ENCODE data around the gene ABCC6.
"Not testable (repeated sequence)": the region's sequence is repeated elsewhere in the genome, so short reads cannot be mapped to it uniquely, and the experiment has no call there.

ABCC6 gene

DNA sequence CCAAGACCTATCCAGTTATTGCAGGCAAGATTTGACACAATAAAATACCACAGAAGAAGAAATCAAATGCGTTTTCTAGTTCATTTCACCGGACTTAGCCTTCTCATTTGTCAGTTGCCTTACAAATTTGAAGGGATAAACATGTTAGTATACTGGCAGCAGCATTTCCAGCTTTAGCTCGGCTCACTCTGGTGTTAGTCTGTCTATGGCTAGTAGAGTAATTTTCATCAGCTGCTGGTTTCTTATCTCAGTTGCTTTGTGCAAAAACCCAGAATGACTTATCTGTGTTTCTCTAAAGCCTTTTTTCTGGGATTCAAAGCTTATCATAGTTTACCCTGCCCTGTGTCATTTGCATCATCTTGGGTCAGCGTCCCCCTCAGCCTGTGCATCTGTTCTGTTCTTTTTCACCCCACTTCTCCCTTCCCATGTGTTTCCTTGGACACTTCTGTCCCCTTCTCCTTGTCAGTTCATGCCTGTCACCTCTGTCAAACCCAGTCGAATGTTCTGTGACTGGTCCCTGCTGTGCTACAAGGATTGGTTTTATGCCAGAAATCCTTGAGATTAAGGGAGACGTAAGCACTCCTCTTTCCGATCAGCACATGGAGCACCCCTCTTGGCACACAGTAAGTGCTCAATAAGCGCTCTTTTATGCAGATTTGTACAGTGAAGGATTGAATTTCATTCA lies 23.4 kb upstream of the ABCC6 start:
- not testable (repeated sequence) for H3K27me3 Mint-ChIP-seq, DNase-seq, ATAC-seq, H3K9me3 Mint-ChIP-seq, H3K4me3 Mint-ChIP-seq, H3K27ac Mint-ChIP-seq, H3K4me1 Mint-ChIP-seq

GRCh38 chr16:16243886-16244285 lies 20.6 kb upstream of the ABCC6 start:
- not testable (repeated sequence) for H3K4me1 Mint-ChIP-seq, H3K4me3 Mint-ChIP-seq, H3K27me3 Mint-ChIP-seq, DNase-seq, H3K9me3 Mint-ChIP-seq, ATAC-seq, H3K27ac Mint-ChIP-seq

DNA sequence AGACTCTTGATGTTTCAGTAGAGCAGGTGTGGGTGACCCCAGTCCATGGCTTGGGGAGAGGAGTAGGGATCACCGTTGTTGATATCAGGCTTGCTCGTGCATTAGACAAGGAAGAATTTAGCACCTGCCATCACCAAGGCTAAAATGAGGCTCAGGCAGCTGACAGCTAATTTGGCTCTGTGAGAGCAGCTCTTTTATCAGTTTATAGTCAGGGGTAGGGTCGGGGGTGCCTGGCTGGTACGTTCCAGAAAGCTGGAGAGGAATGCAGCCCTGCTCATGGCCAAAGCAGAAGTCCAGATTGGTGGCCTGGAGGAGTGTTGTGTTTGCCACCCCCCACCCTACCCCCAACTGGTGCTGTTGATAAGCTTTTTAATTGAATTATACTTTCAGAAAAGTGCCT lies 17.4 kb upstream of the ABCC6 start:
- ATAC-seq, H3K27me3 Mint-ChIP-seq, DNase-seq, H3K9me3 Mint-ChIP-seq, H3K4me1 Mint-ChIP-seq, H3K4me3 Mint-ChIP-seq: not testable (repeated sequence)
- peak overlapping the region in 1 of 2 donors; percentile 69 for H3K27ac Mint-ChIP-seq

DNA sequence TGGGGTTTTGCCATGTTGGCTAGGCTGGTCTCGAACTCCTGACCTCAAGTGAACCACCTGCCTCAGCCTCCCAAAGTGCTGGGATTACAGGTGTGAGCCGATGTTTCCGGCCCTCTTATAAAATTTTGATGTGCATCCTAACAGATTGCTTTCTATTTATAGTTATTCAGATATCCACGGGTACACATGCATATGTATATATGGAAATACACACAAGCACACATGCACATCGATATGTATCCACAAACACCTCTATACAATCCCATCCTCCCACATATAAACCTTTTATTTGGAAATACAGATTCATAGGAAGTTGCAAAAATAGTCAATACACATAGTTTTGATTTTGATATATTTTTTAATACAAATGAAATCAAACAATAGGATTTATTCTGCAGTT lies 14.4 kb upstream of the ABCC6 start:
- not testable (repeated sequence) for DNase-seq, H3K4me3 Mint-ChIP-seq, H3K27ac Mint-ChIP-seq, H3K27me3 Mint-ChIP-seq, H3K9me3 Mint-ChIP-seq, ATAC-seq
- H3K4me1 Mint-ChIP-seq: peaks cover 10% of the 10 kb centered on the region

GRCh38 chr16:16237071-16237470 lies 13.8 kb upstream of the ABCC6 start:
- H3K27ac Mint-ChIP-seq, ATAC-seq, H3K4me3 Mint-ChIP-seq, H3K9me3 Mint-ChIP-seq, H3K27me3 Mint-ChIP-seq, DNase-seq: not testable (repeated sequence)
- peaks cover 10% of the 10 kb centered on the region for H3K4me1 Mint-ChIP-seq

DNA sequence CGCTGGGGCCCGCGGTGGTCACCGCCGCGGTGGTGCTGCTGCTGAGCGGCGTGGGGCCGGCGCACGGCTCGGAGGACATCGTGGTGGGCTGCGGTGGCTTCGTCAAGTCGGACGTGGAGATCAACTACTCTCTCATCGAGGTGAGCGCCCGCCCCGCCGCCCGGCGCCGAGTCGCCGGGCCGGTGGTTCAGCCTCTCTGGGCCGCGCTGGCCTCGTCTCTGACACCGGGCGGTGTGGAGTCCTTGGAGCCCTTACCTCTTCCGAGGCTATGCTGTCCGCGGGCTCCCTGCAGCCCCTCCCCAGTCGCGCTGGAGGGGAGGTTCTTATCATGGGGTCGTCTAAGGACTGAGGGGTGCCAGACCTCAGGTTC lies 9.4 kb upstream of the ABCC6 start:
- not testable (repeated sequence) for H3K9me3 Mint-ChIP-seq, H3K27ac Mint-ChIP-seq, H3K27me3 Mint-ChIP-seq, DNase-seq, H3K4me3 Mint-ChIP-seq
- peaks cover 10% of the 10 kb centered on the region for H3K4me1 Mint-ChIP-seq
- ATAC-seq: peak; percentile 61

GRCh38 chr16:16223662-16224241 lies 458 bp upstream of the ABCC6 start:
- not testable (repeated sequence) for H3K9me3 Mint-ChIP-seq

DNA sequence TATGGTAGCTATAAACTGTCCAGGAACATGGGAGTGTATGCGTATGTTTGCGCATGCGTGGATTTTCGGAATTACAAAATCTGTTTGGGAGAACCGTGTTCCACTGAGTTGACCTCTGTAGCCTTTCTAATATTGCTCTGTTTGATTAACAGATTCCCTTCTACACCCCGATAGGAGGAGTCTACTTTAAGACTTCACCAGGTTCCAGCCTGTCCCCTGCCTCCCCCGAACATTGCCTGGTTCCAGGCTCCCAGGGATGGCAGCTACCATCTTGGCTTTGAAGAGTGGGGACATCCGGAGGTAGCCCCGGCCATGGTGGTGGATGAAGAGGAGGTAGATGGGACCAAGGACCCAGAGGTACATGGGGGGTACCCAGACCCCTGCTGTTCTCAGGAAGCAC lies 1.9 kb downstream of the ABCC6 start:
- H3K4me1 Mint-ChIP-seq, H3K27ac Mint-ChIP-seq, H3K9me3 Mint-ChIP-seq, ATAC-seq, H3K4me3 Mint-ChIP-seq, DNase-seq, H3K27me3 Mint-ChIP-seq: not testable (repeated sequence)

More at GRCh38 chr16:16223662-16224241, 458 bp upstream of the ABCC6 start:
- H3K4me1 Mint-ChIP-seq, H3K27ac Mint-ChIP-seq, H3K27me3 Mint-ChIP-seq, DNase-seq: not testable (repeated sequence)
- peak; percentile 58 for ATAC-seq
- H3K4me3 Mint-ChIP-seq: peak overlapping the region; percentile 29 to 42

DNA sequence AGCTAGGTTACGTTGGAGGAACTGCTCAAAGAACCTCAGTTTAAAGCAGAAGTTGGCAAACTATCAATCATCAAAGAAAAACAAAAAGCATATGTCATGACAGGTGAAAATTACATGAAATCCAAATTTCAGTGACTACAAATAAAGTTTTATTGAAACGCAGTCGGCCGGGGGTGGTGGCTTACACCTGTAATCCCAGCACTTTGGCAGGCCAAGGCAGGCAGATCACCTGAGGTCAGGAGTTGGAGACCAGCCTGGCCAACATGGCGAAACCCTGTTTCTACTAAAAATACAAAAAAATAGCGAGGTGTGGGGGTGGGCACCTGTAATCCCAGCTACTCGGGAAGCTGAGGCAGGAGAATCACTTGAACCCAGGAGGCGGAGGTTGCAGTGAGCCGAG lies 2.8 kb downstream of the ABCC6 start:
- H3K27ac Mint-ChIP-seq, ATAC-seq, H3K9me3 Mint-ChIP-seq, DNase-seq, H3K4me1 Mint-ChIP-seq, H3K4me3 Mint-ChIP-seq, H3K27me3 Mint-ChIP-seq: not testable (repeated sequence)

GRCh38 chr16:16218787-16219186 lies 4.5 kb downstream of the ABCC6 start:
- H3K4me1 Mint-ChIP-seq, H3K27me3 Mint-ChIP-seq, H3K27ac Mint-ChIP-seq, H3K9me3 Mint-ChIP-seq, DNase-seq, ATAC-seq, H3K4me3 Mint-ChIP-seq: not testable (repeated sequence)

GRCh38 chr16:16218349-16218748 lies 4.9 kb downstream of the ABCC6 start:
- H3K4me3 Mint-ChIP-seq, H3K9me3 Mint-ChIP-seq, H3K27me3 Mint-ChIP-seq, H3K27ac Mint-ChIP-seq, DNase-seq, ATAC-seq, H3K4me1 Mint-ChIP-seq: not testable (repeated sequence)

- H3K4me3 Mint-ChIP-seq, ATAC-seq, H3K4me1 Mint-ChIP-seq, DNase-seq, H3K27ac Mint-ChIP-seq, H3K27me3 Mint-ChIP-seq, H3K9me3 Mint-ChIP-seq: not testable (repeated sequence)
Observed at GRCh38 chr16:16213863-16214293, 9.4 kb downstream of the ABCC6 start.

DNA sequence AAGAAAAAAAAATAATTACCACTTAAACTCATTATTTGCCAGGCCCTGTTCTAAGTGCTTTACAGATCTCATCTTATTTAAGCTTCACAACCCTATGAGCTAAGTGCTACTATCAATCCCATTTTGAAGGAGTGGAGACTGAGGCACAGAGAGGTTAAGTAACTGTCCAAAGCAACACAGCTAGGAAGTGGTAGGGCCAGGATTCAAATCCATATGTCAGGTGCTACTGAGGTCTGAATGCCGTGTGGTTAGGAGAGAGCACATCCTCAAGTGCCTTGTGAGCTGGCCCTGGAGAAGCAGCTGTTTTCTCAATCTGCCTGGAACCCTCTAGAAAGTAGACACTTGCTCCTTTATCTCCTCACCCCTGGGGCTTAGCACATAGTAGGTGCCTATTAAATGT lies 11.9 kb downstream of the ABCC6 start:
- not testable (repeated sequence) for H3K4me3 Mint-ChIP-seq, DNase-seq, H3K9me3 Mint-ChIP-seq, H3K27ac Mint-ChIP-seq, ATAC-seq, H3K4me1 Mint-ChIP-seq, H3K27me3 Mint-ChIP-seq

GRCh38 chr16:16208461-16208860 lies 14.8 kb downstream of the ABCC6 start:
- H3K4me3 Mint-ChIP-seq, H3K27ac Mint-ChIP-seq, DNase-seq, H3K9me3 Mint-ChIP-seq, H3K4me1 Mint-ChIP-seq, ATAC-seq, H3K27me3 Mint-ChIP-seq: not testable (repeated sequence)

DNA sequence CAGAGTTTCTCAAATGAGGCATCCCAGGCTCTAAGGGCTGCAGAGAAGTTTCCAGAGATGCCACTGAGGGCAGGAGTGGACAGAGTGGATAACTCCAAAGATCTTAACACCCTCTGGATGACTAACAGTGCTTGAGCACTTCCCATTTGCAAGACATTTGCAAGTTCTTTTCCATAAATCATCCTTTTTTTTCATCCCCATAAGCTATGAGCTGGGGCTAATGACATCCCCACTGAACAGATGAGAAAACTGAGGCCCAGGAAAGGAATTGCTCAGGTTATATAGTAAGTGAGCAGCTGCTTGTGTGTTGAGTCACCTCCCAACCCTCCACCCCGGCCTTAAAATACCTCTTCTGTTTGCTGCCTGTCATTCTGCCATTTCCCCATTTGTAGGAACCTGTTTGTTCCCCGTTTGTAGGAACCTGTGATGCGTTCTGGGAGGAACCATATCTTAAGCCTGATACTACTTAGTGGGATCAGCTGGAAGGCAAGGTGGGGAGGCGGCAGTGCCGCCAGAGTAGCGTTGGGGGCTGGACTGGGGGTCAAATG lies 15.4 kb downstream of the ABCC6 start:
- H3K4me1 Mint-ChIP-seq, DNase-seq, H3K27me3 Mint-ChIP-seq, H3K9me3 Mint-ChIP-seq, H3K4me3 Mint-ChIP-seq, ATAC-seq: not testable (repeated sequence)
- peak overlapping the region in 1 of 2 donors; percentile 80 for H3K27ac Mint-ChIP-seq

DNA sequence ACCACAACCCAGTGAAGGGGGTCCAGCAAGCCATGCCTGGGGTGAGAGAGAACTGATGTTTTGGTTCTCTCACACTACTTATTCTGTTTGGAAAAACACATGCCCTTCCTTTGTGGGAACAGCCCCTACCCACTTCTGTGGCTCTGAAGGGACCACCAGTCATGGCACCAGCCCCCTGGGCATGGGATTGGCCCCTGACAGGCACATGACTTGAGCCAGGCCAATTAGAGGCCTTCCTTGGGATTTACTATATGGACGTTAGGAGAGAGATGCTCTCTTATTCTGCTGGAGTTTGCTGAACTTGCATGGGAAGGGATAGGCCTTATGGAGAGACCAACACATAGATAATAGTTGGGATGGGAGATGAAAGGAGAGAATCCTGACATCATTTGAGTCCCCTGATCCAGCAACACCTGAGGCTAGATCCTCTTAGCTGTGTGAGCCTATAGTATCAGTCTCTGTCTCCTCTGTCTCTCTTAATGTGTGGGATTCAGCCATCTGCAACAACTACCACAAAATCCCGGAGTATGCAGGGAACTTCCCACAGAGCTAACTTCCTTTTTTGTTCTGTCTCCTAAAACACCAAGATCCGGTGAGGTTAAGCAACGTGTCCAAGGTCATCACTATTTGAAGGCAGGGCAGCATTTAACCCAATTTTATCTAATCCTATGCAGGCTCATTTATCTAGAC lies 16.1 kb downstream of the ABCC6 start:
- not testable (repeated sequence) for H3K4me1 Mint-ChIP-seq, H3K27ac Mint-ChIP-seq, H3K4me3 Mint-ChIP-seq, DNase-seq, H3K27me3 Mint-ChIP-seq, H3K9me3 Mint-ChIP-seq, ATAC-seq
